ENCODE measurements around the gene RAI14. TPM values are rescaled to one million over a fixed set of nuclear protein-coding genes. Genes with fewer than 3 reads are reported as not detected.
A peak's percentile ranks its signal among the peaks of the same experiment; 100 is the strongest.

RAI14 gene
- polyA plus RNA-seq (ENCODE audit: insufficient read depth in 1 of 5, insufficient read length in 5 of 5, low replicate concordance in 1 of 5), result 10 to 100 TPM; 38.4 to 62.8 (median 53.9) TPM
- long read RNA-seq, donor 1, full-length matches to known transcripts, result 6 of 22 reads
- long read RNA-seq, donor 1, partial matches to known transcripts, result 16 of 22 reads
- long read RNA-seq, donor 1, other reads (novel, unspliced or antisense), result 0 of 22 reads
- long read RNA-seq, donor 2, full-length matches to known transcripts, result 5 of 5 reads
- long read RNA-seq, donor 2, partial matches to known transcripts, result 0 of 5 reads
- long read RNA-seq, donor 2, other reads (novel, unspliced or antisense), result 0 of 5 reads
- long read RNA-seq, donor 3, full-length matches to known transcripts, result 5 of 5 reads
- long read RNA-seq, donor 3, partial matches to known transcripts, result 0 of 5 reads
- long read RNA-seq, donor 3, other reads (novel, unspliced or antisense), result 0 of 5 reads
- long read RNA-seq, donor 4, partial matches to known transcripts, result 5 of 6 reads
- long read RNA-seq, donor 4, other reads (novel, unspliced or antisense), result 0 of 6 reads
- long read RNA-seq, donor 5, partial matches to known transcripts, result 44 of 47 reads
- long read RNA-seq, donor 5, other reads (novel, unspliced or antisense), result 0 of 47 reads
- long read RNA-seq, donor 6, full-length matches to known transcripts, result 2 of 11 reads
- long read RNA-seq, donor 6, partial matches to known transcripts, result 9 of 11 reads
- long read RNA-seq, donor 6, other reads (novel, unspliced or antisense), result 0 of 11 reads
- long read RNA-seq, donor 7, full-length matches to known transcripts, result 5 of 5 reads
- long read RNA-seq, donor 7, partial matches to known transcripts, result 0 of 5 reads
- long read RNA-seq, donor 7, other reads (novel, unspliced or antisense), result 0 of 5 reads
- long read RNA-seq, donor 8, partial matches to known transcripts, result 0 of 2 reads
- long read RNA-seq, donor 8, other reads (novel, unspliced or antisense), result 0 of 2 reads

DNA sequence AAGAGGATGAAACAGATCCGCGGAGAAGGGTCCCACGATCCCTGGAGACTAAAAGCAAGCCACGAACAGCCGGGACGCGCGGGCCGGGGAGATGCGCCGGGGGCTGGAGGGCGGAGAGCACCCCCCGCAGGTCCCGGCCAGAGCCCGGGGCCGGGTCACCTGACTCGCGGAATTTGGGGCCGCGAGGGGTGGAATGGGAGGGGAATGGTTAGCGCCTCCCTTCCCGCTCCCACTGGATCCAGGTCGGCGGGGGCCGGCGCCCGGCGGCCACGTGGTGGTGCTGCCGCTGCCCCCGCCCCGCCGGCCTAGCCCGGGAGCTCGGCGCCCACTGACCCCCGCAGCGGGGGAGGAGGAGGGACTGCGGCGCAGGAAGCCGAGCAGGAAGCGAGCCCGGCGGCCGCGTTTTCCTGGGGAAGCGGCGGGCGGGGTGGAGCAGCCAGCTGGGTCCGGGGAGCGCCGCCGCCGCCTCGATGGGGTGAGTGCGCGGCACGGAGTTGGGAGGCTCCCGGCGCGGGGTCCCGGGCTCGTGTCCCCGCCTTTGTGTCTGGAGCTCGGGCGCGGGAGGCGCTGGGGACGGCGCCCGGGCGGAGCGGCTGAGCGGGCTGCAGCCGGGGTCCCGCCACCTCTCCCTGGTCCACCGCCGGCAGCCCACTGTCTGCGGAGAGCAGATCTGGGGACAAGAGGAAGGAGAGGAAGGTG, at the start of gene RAI14:
TSS of gene RAI14 (plus strand) at position 328 of the 699 bp plus-strand sequence. CDS start 30,592 bp downstream, outside the sequence.
- peak; percentile 79 to 80 for DNase-seq

DNA sequence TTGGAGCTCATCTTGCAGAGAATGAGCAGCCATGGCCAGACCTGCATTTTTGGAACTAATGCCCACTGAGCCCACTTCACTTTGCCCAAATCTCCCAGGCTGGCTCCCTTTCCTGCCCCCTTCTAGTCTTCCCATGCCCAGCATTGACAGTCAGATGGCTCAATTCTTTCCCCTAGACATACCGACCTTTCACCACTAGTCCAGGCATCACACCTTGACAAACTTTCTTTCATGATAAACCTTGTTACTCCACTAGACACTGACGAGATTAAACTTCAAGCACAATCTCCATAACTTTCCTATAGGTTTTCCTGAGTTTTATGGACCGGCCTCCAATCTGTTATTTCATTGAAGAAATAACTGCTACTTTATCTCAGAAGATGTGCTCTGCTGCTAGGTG, 47.8 kb upstream of the RAI14 start:
- DNase-seq, result no peak

DNA sequence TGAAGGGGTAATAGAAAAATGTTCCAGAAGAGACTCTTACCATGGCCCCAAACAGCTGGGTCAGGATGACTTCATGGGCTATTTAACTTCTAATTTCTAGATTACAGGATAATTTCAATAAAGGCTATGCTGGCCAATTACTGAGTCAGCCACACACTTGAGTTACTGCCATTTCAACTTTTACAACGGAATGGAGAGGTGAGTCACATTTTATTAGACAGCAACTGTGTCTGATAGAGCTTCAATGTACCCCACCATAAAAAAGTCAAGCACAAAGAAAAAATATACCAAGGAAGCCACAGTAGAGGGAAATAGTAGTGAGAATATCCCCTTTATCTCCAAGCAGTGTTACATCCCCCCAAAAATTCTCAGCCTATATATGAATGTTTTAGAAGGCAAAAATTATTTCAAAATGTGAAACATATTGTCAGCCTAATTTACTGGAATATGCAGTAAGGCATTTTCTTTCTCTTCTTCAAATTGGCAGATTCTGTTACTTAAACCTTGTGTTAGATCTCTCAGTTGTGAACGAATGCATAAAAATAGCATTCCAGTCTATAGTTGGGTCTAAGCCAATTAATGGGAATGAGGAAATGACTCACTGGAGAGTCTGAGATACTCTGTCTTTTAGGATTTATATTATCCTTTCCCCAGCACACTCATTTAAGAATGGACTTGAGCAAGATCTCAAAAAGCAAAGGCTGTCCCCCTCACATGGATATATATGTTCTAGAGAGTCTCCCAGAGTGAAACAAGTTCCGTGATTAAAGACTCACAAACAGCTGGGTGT, 47.1 kb upstream of the RAI14 start:
- peak; percentile 27 to 34 for DNase-seq

DNA sequence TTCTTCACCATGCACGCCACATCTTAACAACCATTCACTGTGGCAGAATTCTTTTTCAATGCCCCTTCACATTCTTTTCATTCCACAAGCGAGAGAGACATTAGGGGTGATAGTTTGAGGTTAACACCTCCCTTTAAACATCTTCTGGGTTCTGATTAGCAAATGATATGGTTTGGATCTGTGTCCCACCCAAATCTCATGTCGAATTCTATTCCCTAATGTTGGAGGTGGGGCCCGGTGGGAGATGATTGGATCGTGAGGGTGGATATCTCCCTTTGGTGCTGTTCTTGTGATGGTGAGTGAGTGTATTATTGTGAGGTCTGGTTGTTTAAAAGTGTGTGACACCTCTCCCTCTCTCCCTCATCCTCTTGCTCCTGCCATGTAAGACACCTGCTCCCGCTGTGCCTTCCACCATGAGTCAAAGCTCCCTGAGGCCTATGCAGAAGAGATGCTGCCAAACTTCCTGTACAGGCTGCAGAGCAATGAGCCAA, 46.1 kb upstream of the RAI14 start:
- DNase-seq, result no peak

DNA sequence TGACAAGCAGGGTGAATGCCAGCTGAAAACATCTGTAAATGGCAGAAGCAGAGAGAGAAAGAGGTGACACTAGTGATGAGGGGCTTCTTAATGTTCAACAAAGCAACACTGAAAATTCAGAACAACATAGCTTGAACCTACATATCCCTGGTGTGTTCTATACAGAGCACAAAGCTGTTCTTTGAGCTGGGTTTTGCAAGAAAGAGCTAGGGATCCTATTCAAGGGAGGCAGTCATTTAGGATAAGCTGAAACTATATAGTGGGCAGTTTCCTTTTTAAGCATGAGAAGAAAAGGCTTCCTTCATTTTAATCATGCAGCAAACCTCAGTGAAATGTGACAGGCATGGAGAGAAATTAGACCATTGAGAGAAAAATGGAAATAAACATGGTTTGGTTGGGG, 45.6 kb upstream of the RAI14 start:
- DNase-seq, result no peak

DNA sequence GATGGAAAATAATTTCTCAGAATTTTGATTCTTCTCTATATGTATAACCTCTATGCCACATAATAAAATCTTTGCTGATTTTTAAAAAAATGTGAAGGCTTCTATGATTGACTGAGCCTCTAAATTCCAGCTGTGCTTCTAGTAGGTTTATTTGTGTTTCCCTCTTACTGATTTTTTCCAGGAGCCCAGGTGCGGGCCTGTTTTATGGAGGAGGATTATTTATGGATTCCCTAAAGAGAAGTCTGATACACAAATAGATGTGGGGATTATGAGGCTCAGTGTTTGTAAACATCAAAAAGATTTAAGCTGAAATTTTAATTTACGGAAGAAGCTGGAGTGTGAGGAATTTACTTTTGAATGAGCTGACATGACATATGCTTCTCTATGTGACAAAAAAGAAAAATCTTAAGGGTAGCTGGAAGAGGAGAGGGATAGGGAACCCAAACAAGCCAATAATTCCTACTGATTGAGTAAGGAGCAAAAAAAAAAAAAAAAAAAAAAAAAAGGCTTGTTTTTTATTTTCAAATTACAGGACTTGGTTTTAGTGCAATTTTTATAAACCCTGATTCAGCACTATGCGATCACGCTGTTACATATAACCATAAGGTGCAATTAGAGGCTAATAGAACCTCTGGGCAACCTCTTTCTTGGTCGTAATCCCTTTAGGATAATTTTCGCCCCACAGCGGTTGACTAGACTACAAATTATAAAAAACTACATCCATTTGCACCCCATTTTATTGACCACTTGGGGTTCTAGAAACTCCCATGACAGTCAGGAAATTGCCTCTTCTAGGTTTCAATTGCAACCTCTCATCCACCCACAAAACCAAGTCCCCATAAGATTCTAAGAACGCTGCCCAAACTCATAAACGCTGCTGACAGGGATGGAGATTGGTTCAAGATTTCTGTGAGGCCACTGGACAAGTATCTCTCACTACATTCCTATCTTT, 44.4 kb upstream of the RAI14 start:
- no peak for DNase-seq

DNA sequence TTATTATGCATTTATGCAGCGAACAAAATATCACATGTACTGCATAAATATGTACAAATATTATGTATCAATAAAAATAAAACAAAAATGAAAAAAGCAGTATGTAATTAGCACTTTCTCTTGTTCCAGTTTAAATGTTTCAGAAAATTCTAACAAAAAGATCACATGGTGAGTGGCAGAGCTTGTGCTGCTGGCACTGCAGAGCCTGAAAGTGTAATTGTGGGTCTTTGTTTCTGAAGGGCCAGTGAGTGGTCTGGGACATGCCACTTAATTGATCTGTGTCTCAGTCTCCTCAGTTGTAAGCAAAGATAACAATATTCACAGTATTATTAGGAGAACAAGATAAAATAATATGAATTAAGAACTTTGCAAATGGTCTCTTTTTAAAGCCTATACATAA, 39.5 kb upstream of the RAI14 start:
- DNase-seq, result no peak

DNA sequence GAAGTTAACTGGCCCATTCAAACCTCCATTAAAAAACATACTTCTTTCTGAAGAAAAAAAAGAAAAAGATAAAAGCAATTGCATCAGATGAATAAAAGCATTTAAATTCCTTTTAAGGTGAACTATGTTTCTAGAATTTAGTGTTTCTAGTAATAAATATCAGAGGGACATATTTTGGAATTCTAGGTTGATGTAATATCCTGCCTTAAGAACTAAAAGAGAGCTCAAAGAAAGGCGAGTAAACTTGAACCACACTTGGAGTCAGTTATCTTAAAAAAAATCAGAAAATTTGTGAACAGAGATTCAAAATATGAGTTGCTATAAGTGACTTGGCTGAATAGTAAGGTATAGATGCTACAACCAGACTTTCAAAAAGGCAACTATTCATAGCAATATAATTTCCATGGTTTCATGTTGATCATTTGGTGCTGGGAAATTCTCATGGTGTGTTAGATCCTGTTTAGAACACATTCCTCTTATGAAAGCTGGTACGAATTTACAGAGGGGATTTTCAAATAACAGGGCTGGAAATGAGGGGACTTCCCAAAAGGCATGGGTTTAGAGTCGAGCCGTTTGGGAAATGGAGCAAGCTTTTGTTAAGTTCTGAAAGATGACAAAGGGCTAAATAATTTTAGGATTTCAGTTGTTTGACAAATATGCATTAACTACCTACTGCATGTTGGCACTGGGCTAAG, 37.6 kb upstream of the RAI14 start:
- DNase-seq, result no peak

DNA sequence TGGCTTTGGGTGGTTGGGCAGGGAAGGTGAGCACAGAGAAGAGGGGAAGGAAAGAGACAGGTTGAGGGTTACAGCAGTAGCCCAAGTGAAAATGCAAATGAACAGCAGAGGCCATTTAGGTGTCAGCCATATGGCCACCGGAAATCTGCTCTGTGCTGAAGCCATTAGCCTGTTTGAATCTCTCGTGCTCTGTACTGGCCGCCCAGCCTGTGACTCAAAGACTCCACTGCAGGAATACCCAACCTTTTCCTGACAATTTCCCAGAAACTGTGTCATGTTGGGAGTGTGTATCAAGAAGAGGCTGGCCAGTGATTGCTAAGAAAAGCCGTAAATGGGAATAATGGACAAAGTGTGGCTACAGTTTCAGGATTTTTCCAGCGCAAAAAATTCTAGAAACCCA, 35.9 kb upstream of the RAI14 start:
- no peak for DNase-seq

DNA sequence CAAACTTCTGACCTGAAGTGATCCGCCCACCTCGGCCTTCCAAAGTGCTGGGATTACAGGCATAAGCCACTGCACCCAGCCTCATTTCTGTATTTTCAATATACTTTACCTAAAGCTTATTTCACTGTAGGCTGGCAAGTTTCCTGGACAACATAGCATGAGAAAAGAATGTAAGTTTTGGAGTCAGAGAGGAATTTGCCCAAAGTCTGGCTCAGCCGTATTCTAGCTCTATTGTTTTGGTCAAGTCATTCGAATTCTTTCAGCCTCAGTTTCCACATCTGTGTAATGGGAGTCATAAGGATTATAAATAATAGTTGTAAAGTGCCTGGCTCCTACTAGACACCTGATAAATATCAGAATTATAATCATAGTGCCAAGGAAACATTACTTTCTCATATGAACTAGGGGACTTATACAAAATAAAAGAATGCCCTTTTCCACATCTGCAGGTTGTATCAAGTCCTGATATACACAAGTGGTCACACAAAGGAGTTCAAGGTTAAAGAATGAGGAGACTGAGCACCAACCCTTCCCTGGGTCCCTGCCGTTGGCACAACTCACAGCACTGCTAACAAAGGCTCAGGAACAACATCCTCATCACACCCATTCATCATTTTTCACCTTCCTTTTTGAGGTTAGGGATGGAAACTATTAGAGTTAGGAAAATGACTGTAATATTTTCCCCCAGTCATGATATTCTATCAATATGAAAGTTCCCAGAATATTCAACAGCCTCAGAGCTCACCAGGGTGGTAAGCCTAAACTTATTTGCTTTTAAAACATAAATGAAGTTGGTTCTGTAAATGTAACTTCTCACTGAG, 34.6 kb upstream of the RAI14 start:
- no peak for DNase-seq

DNA sequence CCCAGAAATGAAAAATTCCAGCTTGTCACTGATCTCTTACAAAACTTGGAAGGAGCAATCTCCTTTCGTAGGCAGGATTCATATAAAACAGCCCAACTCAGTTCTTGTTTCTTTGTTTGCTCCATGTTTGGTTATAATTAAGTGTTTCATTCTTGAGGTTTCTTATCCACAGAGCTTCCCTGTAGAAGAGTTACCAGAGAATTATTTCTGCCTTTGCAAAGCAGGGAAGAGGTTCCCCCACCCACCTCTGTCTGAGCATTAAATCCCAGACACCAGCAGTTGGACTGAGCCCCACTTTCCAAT, 34.1 kb upstream of the RAI14 start:
- DNase-seq, result peak in 1 of 2 donors; percentile 23

DNA sequence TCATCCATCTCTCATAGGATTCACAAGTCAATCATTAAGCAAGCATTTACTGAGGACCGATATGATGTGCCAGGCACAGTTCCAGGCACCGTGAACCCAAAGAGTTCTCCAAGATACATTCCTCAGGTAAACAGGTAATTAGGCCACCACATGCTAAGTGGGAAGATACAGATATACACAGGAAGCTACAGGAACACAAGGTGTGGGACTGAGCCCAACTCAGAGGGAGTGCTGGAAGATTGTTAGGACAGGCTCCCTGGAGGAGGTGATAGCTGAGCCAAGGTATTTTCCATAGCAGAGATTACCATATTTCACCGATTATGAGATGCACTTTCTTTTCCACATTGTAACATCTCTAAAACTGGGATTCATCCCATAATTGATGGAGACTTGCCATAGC, 31.4 kb upstream of the RAI14 start:
- DNase-seq, result no peak

DNA sequence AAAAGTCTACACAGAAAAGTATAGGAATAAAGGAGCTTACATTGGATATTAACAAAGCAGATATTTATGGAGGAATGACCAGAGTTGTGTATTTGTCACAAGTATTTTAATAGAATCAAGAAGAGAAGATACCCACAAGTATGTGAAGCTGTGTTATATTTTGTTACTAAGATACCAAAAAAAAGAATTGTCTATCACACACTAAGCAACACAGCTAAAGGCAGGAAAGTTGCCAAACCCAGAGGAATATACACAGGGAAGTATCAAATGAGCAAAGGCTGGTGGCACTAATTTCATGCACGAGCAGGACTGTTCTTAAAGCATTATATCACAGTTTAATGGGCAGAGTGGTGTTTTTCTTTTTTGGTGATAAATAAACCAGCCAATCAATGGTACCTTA, 30.9 kb upstream of the RAI14 start:
- DNase-seq, result no peak

DNA sequence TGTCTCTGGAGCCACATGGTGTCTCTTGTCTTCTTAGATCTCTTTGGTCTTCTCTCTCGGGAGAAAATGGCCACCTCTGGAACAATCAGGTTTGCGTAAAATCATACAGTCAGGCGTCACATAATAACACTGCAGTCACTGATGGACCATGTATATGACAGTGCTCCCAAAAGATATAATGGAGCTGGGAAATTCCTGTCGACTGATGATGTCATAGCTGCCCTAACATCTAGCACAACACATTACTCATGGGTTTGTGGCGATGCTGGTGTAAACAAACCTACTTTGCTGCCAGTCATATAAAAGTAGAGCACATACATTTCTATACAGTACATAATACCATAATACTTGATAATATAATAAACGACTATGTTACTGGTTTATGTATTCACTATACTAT, 30.1 kb upstream of the RAI14 start:
- DNase-seq, result no peak

DNA sequence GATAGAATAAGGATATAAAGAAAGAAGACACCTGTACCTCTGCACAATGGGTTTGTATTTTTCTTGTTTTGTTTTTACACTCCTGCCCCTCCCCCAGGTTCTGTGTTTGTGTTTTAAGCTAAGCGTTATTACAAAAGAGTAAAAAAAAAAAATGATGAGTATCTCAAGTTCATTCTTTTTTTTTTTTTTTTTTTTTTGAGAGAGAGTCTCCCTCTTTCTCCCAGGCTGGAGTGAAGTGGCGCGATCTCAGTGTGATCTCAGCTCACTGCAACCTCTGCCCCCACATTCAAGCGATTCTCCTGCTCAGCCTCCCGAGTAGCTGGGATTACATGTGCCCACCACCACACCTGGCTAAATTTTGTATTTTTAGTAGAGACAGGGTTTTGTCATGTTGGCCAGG, 29.4 kb upstream of the RAI14 start:
- no peak for DNase-seq

DNA sequence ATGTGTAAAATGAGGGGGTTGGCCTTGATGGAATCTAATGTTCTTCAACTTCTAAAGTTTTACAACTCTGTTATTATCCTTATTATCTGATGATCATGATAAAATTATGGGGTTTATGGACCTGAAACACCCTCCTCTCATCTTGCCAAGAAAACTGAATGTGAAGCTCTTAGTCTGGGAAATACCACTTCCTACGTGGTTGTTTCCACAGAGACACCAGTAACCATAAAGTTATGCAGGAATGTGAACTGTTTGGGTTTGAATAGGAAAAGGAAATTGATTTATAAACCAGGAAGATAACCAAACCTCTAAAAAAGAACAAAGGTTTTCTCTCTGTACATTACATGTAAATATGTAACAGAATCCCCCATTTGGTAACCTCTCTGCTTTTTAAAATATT, 28.3 kb upstream of the RAI14 start:
- no peak for DNase-seq

DNA sequence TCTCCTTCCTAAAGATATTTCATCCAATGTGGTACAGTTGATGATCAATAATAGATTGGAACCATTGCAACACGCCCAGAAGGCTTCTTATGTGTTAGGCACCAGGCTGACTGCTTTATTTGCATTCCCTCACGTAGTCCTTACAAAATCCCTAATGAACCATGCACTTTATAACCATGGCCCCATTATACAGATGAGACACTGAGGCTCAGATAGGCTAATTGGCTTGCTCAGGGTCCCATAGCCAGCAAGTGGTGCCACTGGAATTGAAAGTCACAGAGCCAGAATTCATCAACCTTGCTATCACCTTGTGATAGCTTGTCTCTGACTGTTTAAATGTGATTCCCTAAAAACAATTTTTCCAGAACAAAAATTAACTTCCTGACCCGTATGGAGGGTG, 27.8 kb upstream of the RAI14 start:
- DNase-seq, result no peak

DNA sequence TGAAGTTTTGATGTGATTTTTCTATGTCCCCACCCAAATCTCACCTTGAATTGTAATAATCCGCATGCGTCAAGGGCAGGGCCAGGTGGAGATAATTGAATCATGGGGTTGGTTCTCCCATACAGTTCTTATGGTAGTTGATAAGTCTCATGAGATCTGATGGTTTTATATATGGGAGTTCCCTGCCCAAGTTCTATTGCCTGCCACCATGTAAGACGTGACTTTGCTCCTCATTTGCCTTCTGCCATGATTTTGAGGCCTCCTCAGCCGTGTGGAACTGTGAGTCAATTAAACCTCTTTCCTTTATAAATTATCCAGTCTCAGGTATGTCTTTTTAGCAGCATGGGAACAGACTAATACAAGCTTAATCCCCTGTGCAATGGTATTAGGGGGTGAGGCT, 25.5 kb upstream of the RAI14 start:
- DNase-seq, result no peak

Measured in right lung (tissue), 10 donors.